GM21381 (cell line): ENCODE results near the gene NNAT.
A peak's percentile ranks its signal among the peaks of the same experiment; 100 is the strongest.

ENCODE experiments used
- ATAC-seq: cut with Tn5 transposase; IDR thresholded peaks from one replicate; pipeline ENCODE4 v1.9.1; 2021; ENCODE audit warnings: mild to moderate bottlenecking, moderate library complexity; ENCODE audit not compliant: unreplicated experiment

The NNAT gene

GRCh38 chr20:37523911-37524700 is 3.1 kb downstream of the NNAT start:
- ATAC-seq, result no peak

- ATAC-seq, result no peak
These were observed 4.0 kb downstream of the NNAT start for GRCh38 chr20:37524859-37525708.

- no peak for ATAC-seq
These were observed 4.8 kb downstream of the NNAT start for GRCh38 chr20:37525810-37526209.

GRCh38 chr20:37526238-37526838 is 5.3 kb downstream of the NNAT start:
- ATAC-seq, result no peak

- no peak for ATAC-seq
These were observed 6.0 kb downstream of the NNAT start for GRCh38 chr20:37526839-37527637.

- peak; percentile 68 for ATAC-seq
These were observed 6.8 kb downstream of the NNAT start, which contains the start of gene BLCAP for GRCh38 chr20:37527638-37528445. Gene BLCAP, minus strand, starts transcription at chr20:37527876. Its CDS starts 8,702 bp downstream, at chr20:37519174.

GRCh38 chr20:37528446-37529213 is 7.6 kb downstream of the NNAT start:
- no peak for ATAC-seq

GRCh38 chr20:37529214-37529967 is 8.3 kb downstream of the NNAT start:
- ATAC-seq, result no peak

GRCh38 chr20:37529968-37530600 is 9.0 kb downstream of the NNAT start:
- no peak for ATAC-seq

- ATAC-seq, result no peak
These were observed 9.6 kb downstream of the NNAT start for GRCh38 chr20:37530696-37531095.

GRCh38 chr20:37531856-37532255 is 10.8 kb downstream of the NNAT start:
- ATAC-seq, result no peak

- no peak for ATAC-seq
These were observed 12.2 kb downstream of the NNAT start for GRCh38 chr20:37533154-37533715.

- ATAC-seq, result peak; percentile 79
These were observed 13.5 kb downstream of the NNAT start for GRCh38 chr20:37534401-37535157.

- no peak for ATAC-seq
These were observed 14.5 kb downstream of the NNAT start for GRCh38 chr20:37535443-37536132.

- ATAC-seq, result no peak
These were observed 16.5 kb downstream of the NNAT start for GRCh38 chr20:37537505-37537904.

GRCh38 chr20:37538003-37538402 is 17.0 kb downstream of the NNAT start:
- ATAC-seq, result no peak
